Measurements from ENCODE around the gene ELAVL3.

GRCh38 chr19:11463391-11463790, 17.5 kb downstream of the ELAVL3 start:
- TF ChIP-seq POLR2AphosphoS5 (IDR thresholded peaks at IDR 0.05; ENCODE audit: low read depth, low read length) (no peak), REST (IDR thresholded peaks at IDR 0.05; ENCODE audit: insufficient read depth in 1 of 2, low read depth in 2 of 2, low read length in 2 of 2) (no peak), TAF1 (IDR thresholded peaks at IDR 0.05; ENCODE audit: borderline replicate concordance, insufficient read depth, low read length) (no peak)
